Keratinocyte (primary cell): ENCODE results near the gene FAM156B. TPM values are rescaled to one million over a fixed set of nuclear protein-coding genes. Genes with fewer than 3 reads are reported as not detected.
"Not testable (repeated sequence)": the region's sequence is repeated elsewhere in the genome, so short reads cannot be mapped to it uniquely, and the experiment has no call there.

ENCODE experiments used
- DNase-seq: peaks from one replicate; pipeline ENCODE4 v3.0.0-alpha.2; 2011; ENCODE audit warnings: low read depth, missing footprints, low spot score
- FAIRE-seq: peaks from 2 replicates; lab custom pipeline; 2011; peaks lifted over from hg19 to GRCh38; lab: Jason Lieb, UNC
- H2AFZ ChIP-seq: 2 replicates; pipeline ENCODE4 v1.6.0; 2012; ENCODE audit warnings: low read length, control low read depth, inconsistent platforms; ENCODE audit not compliant: control insufficient read depth
- H3K27ac ChIP-seq: 2 replicates; pipeline ENCODE4 v1.5.1; 2011; ENCODE audit warnings: low read length; ENCODE audit not compliant: control insufficient read depth, insufficient read depth
- H3K27me3 ChIP-seq: 3 replicates; pipeline ENCODE4 v1.6.0; 2011; ENCODE audit warnings: low read length; ENCODE audit not compliant: control insufficient read depth, insufficient read depth; ENCODE audit errors: extremely low read depth
- H3K36me3 ChIP-seq, 2 experiments: 2 replicates in 1 of 2; 3 replicates in 1 of 2; pipeline ENCODE4 v1.5.1; 2011; ENCODE audit warnings: low read length in 2 of 2, mild to moderate bottlenecking in 1 of 2; ENCODE audit not compliant: control insufficient read depth in 2 of 2, insufficient read depth in 2 of 2; ENCODE audit errors: extremely low read depth in 1 of 2
- H3K4me1 ChIP-seq: 3 replicates; pipeline ENCODE4 v1.5.1; 2011; ENCODE audit warnings: low read length; ENCODE audit not compliant: control insufficient read depth, insufficient read depth; ENCODE audit errors: extremely low read depth
- H3K4me2 ChIP-seq: 3 replicates; pipeline ENCODE4 v1.6.0; 2011; ENCODE audit warnings: low read depth, low read length; ENCODE audit not compliant: control insufficient read depth, insufficient read depth; ENCODE audit errors: extremely low read depth
- H3K4me3 ChIP-seq, 3 experiments: fragments of 200-600 bp in 1 of 3; sonication (generic) in 1 of 3; 2 replicates in 2 of 3; 3 replicates in 1 of 3; pipeline ENCODE4 v1.5.1; 2011 to 2016; ENCODE audit warnings: low read length in 3 of 3, mild to moderate bottlenecking in 3 of 3, control low read depth in 2 of 3, inconsistent platforms in 1 of 3, low read depth in 1 of 3, mixed read lengths in 1 of 3, mixed run types in 1 of 3, moderate library complexity in 1 of 3; ENCODE audit not compliant: control insufficient read depth in 2 of 3, insufficient read depth in 2 of 3; ENCODE audit errors: extremely low read depth in 1 of 3
- H3K79me2 ChIP-seq: 2 replicates; pipeline ENCODE4 v1.6.0; 2012; ENCODE audit warnings: low read length; ENCODE audit not compliant: control insufficient read depth, insufficient read depth
- H3K9ac ChIP-seq: 3 replicates; pipeline ENCODE4 v1.6.0; 2011; ENCODE audit warnings: low read length; ENCODE audit not compliant: control insufficient read depth, insufficient read depth; ENCODE audit errors: extremely low read depth
- H3K9me1 ChIP-seq: 3 replicates; pipeline ENCODE4 v1.6.0; 2011; ENCODE audit warnings: low read length; ENCODE audit not compliant: control insufficient read depth, insufficient read depth; ENCODE audit errors: extremely low read depth
- H3K9me3 ChIP-seq: 2 replicates; pipeline ENCODE4 v1.5.1; 2012; ENCODE audit warnings: low read depth, low read length; ENCODE audit not compliant: control insufficient read depth
- H4K20me1 ChIP-seq: 3 replicates; pipeline ENCODE4 v1.6.0; 2011; ENCODE audit warnings: low read length; ENCODE audit not compliant: control insufficient read depth, insufficient read depth; ENCODE audit errors: extremely low read depth
- EZH2 ChIP-seq: IDR thresholded peaks from one replicate; pipeline ENCODE4 v1.6.1; 2012; ENCODE audit warnings: inconsistent platforms, mild to moderate bottlenecking, low read length, moderate library complexity
- dilution Hi-C: fragments of 300-500 bp; cut with MboI; formaldehyde crosslinking; loops from one replicate; pipeline ENCODE4 v1.7.0; 2020; ENCODE audit warnings: low sequenced_read_pairs; ENCODE audit not compliant: extremely low pct_ligation_motif_present
- polyA plus RNA-seq, 5 experiments: library from polyadenylated mRNA; depleted of rRNA in 3 of 5; stranded (reverse) in 3 of 5; stranded (forward) in 1 of 5; unstranded in 1 of 5; fragments of >200 nt; gene quantifications; 1 replicate in 1 of 5; 2 replicates in 3 of 5; 3 replicates in 1 of 5; pipeline versions ENCODE4 v1.2.1 to v1.2.3, GENCODE V29; 2011 to 2012; ENCODE audit warnings: missing spikeins in 2 of 5, low read depth in 1 of 5, low replicate concordance in 1 of 5
- TF ChIP-seq, protein P1 (sequence below), 3 experiments: IDR thresholded peaks in 1 of 3; conservative IDR thresholded peaks in 1 of 3; optimal IDR thresholded peaks in 1 of 3; 2 replicates in 2 of 3; 3 replicates in 1 of 3; pipeline versions ENCODE3 to v1.5.1; 2011; ENCODE audit warnings: low read length in 3 of 3, mild to moderate bottlenecking in 3 of 3, moderate library complexity in 2 of 3, control low read depth in 1 of 3, inconsistent platforms in 1 of 3; ENCODE audit not compliant: insufficient read depth in 2 of 3; ENCODE audit errors: extremely low read depth in 1 of 3

FAM156B gene
- polyA plus RNA-seq, 1 donor (not counting 4 experiments of a cell fraction or from before 2014, with no cell fraction given): 12.0 TPM

- peak overlapping the region; percentile 92 for H3K27ac ChIP-seq
- H3K4me1 ChIP-seq: peaks cover 7% of the 10 kb centered on the region
- peak overlapping the region; percentile 52 to 86 (median 85) for H3K4me3 ChIP-seq
- DNase-seq (no peak), FAIRE-seq (no peak)
- H3K9ac ChIP-seq: peak overlapping the region; percentile 85
- H4K20me1 ChIP-seq: no peaks in the 10 kb centered on the region
- H3K27me3 ChIP-seq: no peaks in the 10 kb centered on the region
- H3K4me2 ChIP-seq: peak overlapping the region; percentile 97
- dilution Hi-C loops: no loop called here
- H3K9me3 ChIP-seq: no peaks in the 10 kb centered on the region
- no peaks in the 10 kb centered on the region for H3K9me1 ChIP-seq
- peak overlapping the region; percentile 94 for H2AFZ ChIP-seq
- no peaks in the 10 kb centered on the region for H3K79me2 ChIP-seq
- no peaks in the 10 kb centered on the region for H3K36me3 ChIP-seq
- TF ChIP-seq EZH2: no peak
- TF ChIP-seq, protein P1, sequence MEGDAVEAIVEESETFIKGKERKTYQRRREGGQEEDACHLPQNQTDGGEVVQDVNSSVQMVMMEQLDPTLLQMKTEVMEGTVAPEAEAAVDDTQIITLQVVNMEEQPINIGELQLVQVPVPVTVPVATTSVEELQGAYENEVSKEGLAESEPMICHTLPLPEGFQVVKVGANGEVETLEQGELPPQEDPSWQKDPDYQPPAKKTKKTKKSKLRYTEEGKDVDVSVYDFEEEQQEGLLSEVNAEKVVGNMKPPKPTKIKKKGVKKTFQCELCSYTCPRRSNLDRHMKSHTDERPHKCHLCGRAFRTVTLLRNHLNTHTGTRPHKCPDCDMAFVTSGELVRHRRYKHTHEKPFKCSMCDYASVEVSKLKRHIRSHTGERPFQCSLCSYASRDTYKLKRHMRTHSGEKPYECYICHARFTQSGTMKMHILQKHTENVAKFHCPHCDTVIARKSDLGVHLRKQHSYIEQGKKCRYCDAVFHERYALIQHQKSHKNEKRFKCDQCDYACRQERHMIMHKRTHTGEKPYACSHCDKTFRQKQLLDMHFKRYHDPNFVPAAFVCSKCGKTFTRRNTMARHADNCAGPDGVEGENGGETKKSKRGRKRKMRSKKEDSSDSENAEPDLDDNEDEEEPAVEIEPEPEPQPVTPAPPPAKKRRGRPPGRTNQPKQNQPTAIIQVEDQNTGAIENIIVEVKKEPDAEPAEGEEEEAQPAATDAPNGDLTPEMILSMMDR (optimal IDR thresholded peaks at IDR 0.05 in 1 of 3, IDR thresholded peaks at IDR 0.05 in 1 of 3, conservative IDR thresholded peaks at IDR 0.05 in 1 of 3; ENCODE audit: extremely low read depth in 1 of 3, insufficient read depth in 2 of 3, low read length in 3 of 3): peak; percentile 83 to 88 (median 85)
These were observed 37.8 kb downstream of the FAM156B start for GRCh38 chrX:52934704-52935469.

GRCh38 chrX:52935470-52935784 is 38.3 kb downstream of the FAM156B start:
- H3K27ac ChIP-seq: peak overlapping the region; percentile 79
- H2AFZ ChIP-seq: peak overlapping the region; percentile 94
- H3K4me3 ChIP-seq: peak overlapping the region; percentile 52 to 86 (median 70)
- DNase-seq, H3K36me3 ChIP-seq, H3K4me1 ChIP-seq, dilution Hi-C loops, H4K20me1 ChIP-seq, H3K27me3 ChIP-seq, H3K79me2 ChIP-seq, FAIRE-seq, H3K9me1 ChIP-seq, H3K9me3 ChIP-seq: not testable (repeated sequence)
- H3K4me2 ChIP-seq: peak overlapping the region; percentile 97
- peak overlapping the region; percentile 85 for H3K9ac ChIP-seq

GRCh38 chrX:52940704-52941103 is 43.6 kb downstream of the FAM156B start:
- dilution Hi-C loops, DNase-seq, H3K9me3 ChIP-seq, H3K4me1 ChIP-seq, H3K9me1 ChIP-seq, H3K36me3 ChIP-seq, H2AFZ ChIP-seq, H3K4me2 ChIP-seq, H3K27ac ChIP-seq, H3K27me3 ChIP-seq, H3K79me2 ChIP-seq, H3K4me3 ChIP-seq, FAIRE-seq, H3K9ac ChIP-seq, H4K20me1 ChIP-seq: not testable (repeated sequence)

DNA sequence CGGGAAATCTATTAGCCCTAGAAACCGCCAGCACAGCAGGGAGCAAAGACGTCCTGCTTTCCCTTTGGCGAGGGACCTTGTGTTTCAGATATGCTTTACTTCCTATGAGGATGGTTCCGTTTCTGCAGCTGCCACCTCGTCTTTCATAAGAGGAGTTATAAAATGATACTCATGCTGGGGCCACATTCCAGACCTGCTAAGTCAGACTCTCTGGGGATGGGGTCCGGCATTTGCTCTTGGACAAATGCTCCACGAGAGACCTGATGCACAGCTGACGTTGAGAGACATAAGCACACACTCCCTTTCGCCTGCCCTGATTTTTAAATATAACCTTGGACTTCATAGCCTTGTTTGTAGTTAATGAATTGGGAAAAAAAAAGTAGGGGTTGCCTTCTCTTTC is 44.6 kb downstream of the FAM156B start:
- dilution Hi-C loops, H3K27me3 ChIP-seq, H2AFZ ChIP-seq, H3K4me2 ChIP-seq, H3K9ac ChIP-seq, H3K27ac ChIP-seq, H3K36me3 ChIP-seq, H3K9me1 ChIP-seq, H3K9me3 ChIP-seq, DNase-seq, H3K4me1 ChIP-seq, H4K20me1 ChIP-seq, FAIRE-seq, H3K79me2 ChIP-seq, H3K4me3 ChIP-seq: not testable (repeated sequence)
